Mucosa of descending colon (tissue), 3 donors: ENCODE results near the gene LAMA3. TPM values are rescaled to one million over a fixed set of nuclear protein-coding genes. Genes with fewer than 3 reads are reported as not detected.
A peak's percentile ranks its signal among the peaks of the same experiment; 100 is the strongest.

Source experiments
- ATAC-seq: fragments of 200-7000 bp; cut with Tn5 transposase; one replicate; pipeline ENCODE4 v1.9.1; 2020; ENCODE audit warnings: mild to moderate bottlenecking, moderate library complexity
- DNase-seq, 3 donors: peaks; one replicate each; pipeline ENCODE4 v3.0.0-alpha.2; 2020
- H3K36me3 ChIP-seq: fragments of 200-600 bp; one replicate; pipeline ENCODE4 v1.8.0; 2021; ENCODE audit warnings: low read depth, mild to moderate bottlenecking
- H3K4me1 ChIP-seq: fragments of 200-600 bp; one replicate; pipeline ENCODE4 v1.8.0; 2021; ENCODE audit warnings: low read depth, mild to moderate bottlenecking
- H3K4me3 ChIP-seq: fragments of 200-600 bp; one replicate; pipeline ENCODE4 v1.8.0; 2021; ENCODE audit warnings: mild to moderate bottlenecking
- H3K9me3 ChIP-seq: fragments of 200-600 bp; one replicate; pipeline ENCODE4 v1.8.0; 2021; ENCODE audit warnings: mild to moderate bottlenecking
- CTCF ChIP-seq: fragments of 200-600 bp; IDR thresholded peaks from one replicate; pipeline ENCODE4 v1.8.0; 2022; ENCODE audit warnings: antibody characterized with exemption, mild to moderate bottlenecking
- intact Hi-C, 2 donors: fragments of 100-400 bp; cut with DNase I in 1 of 2; cut with micrococcal nuclease in 1 of 2; formaldehyde crosslinking; loops; one replicate each; pipeline versions ENCODE4 v1.11.0 to v1.11.1; 2022; cut with DNase I, micrococcal nuclease
- total RNA-seq, 3 donors: library from RNA; stranded (reverse); fragmentation: NEBNext Ultra II Directional in 2 of 3; extraction: Animal tissue kit (Norgen Biotek cat#: 25700) in 2 of 3; gene quantifications; one replicate each; pipeline versions ENCODE4 v1.2.1 to v1.2.4, GENCODE V29; 2021 to 2023
- donor health status: DM: no; HTN: no; CAD: no; lungs with moderate emphysema.
- donor health status: DM: no; HTN: no; CAD: no.
- donor health status: DM: no; HTN: yes; CAD: no.

LAMA3 gene
- total RNA-seq, 3 donors from 2014 or later = 29.0 to 62.0 (median 49.0) TPM

- no peak for TF ChIP-seq CTCF
- no peak for DNase-seq
- Histone ChIP-seq H3K9me3 (no peaks in the 10 kb centered on the region), H3K4me3 (no peak overlapping the region), H3K4me1 (peaks cover 8% of the 10 kb centered on the region), H3K36me3 (no peaks in the 10 kb centered on the region)
- ATAC-seq = no peak
- intact Hi-C loops = no loop called here
Observed at GRCh38 chr18:23683671-23684070, 5.6 kb upstream of the LAMA3 start.

- Histone ChIP-seq H3K36me3 (no peaks in the 10 kb centered on the region), H3K4me1 (peaks cover 13% of the 10 kb centered on the region), H3K9me3 (no peaks in the 10 kb centered on the region), H3K4me3 (no peak overlapping the region)
- DNase-seq = no peak
- no peak for TF ChIP-seq CTCF
- intact Hi-C loops = no loop called here
- ATAC-seq = peak; percentile 73
Observed at GRCh38 chr18:23684515-23685197, 4.6 kb upstream of the LAMA3 start.

GRCh38 chr18:23688528-23688927 lies 725 bp upstream of the LAMA3 start:
- Histone ChIP-seq H3K36me3 (no peaks in the 10 kb centered on the region), H3K4me1 (peaks cover 20% of the 10 kb centered on the region), H3K9me3 (no peaks in the 10 kb centered on the region), H3K4me3 (no peak overlapping the region)
- no peak for TF ChIP-seq CTCF
- ATAC-seq (no peak), DNase-seq (no peak)
- intact Hi-C loops = no loop called here

GRCh38 chr18:23689616-23690504 lies 607 bp downstream of the LAMA3 start:
- TF ChIP-seq CTCF = no peak
- DNase-seq (peak; percentile 19 to 58 (median 44)), ATAC-seq (peak; percentile 60)
- intact Hi-C loops = no loop called here
- H3K9me3 ChIP-seq = no peaks in the 10 kb centered on the region
- peaks cover 16% of the 10 kb centered on the region for H3K4me1 ChIP-seq
- H3K36me3 ChIP-seq = no peaks in the 10 kb centered on the region
- H3K4me3 ChIP-seq = no peak overlapping the region

- ATAC-seq = no peak
- H3K4me3 ChIP-seq = no peak overlapping the region
Observed at GRCh38 chr18:23690505-23691068, 1.3 kb downstream of the LAMA3 start.

More at GRCh38 chr18:23690505-23691068, 1.3 kb downstream of the LAMA3 start:
- TF ChIP-seq CTCF = no peak
- intact Hi-C loops = no loop called here
- H3K4me1 ChIP-seq = peaks cover 15% of the 10 kb centered on the region
- DNase-seq = no peak
- no peaks in the 10 kb centered on the region for H3K9me3 ChIP-seq
- no peaks in the 10 kb centered on the region for H3K36me3 ChIP-seq
